ENCODE results near the gene VMAC.
"Not testable (repeated sequence)": the region's sequence is repeated elsewhere in the genome, so short reads cannot be mapped to it uniquely, and the experiment has no call there.

VMAC gene

DNA sequence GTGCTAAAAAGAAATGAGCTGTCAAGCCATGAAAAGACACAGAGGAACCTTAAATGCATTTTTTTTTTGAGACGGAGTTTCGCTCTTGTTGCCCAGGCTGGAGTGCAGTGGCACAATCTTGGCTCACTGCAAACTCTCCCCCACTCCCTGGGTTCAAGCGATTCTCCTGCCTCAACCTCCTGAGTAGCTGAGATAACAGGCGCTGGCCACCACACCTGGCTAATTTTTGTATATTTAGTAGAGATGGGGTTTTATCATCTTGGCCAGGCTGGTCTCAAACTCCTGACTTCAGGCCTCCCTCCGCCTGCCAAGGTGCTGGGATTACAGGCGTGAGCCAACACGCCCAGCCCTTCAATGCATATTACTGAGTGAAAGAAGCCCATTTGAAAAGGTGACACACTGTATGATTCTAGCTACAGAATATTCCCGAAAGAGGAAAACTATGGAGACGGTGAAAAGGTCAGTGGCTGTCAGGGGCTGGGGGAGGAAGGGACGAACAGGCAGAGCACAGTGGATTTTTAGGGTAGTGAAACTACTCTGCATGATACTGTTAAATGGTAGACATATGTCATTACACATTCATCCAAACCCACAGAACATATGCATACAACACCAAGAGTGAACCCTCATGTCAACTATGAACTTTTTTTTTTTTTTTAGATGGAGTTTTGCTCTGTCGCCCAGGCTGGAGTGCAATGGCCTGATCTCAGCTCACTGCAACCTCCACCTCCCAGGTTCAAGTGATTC, 20.4 kb upstream of the VMAC start:
- DNase-seq, result not testable (repeated sequence)

- no peak for DNase-seq
Observed at GRCh38 chr19:5889288-5889971, 15.2 kb upstream of the VMAC start.

- DNase-seq, result no peak
Observed at GRCh38 chr19:5890099-5890498, 14.6 kb upstream of the VMAC start.

GRCh38 chr19:5891572-5891937, 13.1 kb upstream of the VMAC start:
- no peak for DNase-seq

- peak; percentile 25 for DNase-seq
Observed at GRCh38 chr19:5891938-5892771, 12.5 kb upstream of the VMAC start.

DNA sequence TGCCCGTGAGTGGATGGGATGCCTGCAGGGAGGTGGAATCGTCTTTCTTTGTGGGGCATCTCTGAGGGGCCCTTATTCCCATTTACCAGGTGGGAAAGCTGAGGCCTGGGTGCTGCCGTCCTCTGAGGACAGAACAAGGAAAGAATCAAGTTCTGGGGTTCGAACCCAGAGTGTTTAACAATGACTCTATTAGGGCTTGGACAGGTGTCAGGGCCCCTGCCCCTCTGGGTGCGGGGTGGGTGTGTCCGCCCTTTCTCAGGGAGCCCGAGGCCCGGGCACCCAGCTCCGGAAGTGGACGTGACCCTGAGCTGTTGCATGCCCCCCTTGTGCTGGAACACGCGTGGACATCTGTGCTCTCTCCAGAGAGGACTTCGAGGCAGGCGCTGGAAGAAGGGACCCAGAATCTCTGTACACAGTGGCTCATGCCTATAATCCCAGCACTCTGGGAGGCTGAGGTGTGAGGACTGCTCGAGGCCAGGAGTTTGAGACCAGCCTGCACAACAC, 11.8 kb upstream of the VMAC start:
- no peak for DNase-seq

GRCh38 chr19:5893296-5893903, 11.3 kb upstream of the VMAC start:
- DNase-seq, result no peak

GRCh38 chr19:5893907-5894703, 10.6 kb upstream of the VMAC start:
- no peak for DNase-seq

DNA sequence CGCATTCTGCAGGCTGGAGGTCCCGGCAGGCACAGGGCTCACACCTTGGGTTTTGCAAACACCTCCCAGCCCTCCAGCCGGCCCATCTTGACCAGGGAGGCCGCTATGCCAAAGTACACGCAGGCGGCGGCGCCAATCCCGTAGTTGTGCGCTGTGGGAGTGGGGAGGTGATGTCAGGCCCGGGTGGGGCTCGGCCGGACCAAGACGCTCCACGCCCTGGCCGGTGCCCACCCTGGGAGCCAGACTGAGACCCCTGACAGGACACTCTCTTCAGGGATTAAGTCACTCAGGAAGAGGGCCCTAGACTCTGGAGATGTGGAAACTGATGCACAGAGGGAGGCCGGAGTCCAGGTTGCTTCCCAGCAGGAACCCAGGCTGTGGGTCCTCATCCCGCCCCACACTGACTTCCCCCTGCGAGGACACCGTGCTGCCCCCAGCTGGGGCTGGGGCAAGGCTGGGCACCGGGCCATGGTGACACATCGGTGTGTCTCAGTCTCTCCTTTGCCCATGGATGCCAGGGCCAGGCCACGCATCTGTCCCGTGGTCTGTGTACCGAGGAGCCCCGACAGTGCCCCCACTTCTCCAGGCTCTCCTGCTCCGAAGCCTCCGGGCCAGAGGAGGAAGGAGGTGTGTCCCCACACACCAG, 9.8 kb upstream of the VMAC start:
- DNase-seq, result no peak

DNA sequence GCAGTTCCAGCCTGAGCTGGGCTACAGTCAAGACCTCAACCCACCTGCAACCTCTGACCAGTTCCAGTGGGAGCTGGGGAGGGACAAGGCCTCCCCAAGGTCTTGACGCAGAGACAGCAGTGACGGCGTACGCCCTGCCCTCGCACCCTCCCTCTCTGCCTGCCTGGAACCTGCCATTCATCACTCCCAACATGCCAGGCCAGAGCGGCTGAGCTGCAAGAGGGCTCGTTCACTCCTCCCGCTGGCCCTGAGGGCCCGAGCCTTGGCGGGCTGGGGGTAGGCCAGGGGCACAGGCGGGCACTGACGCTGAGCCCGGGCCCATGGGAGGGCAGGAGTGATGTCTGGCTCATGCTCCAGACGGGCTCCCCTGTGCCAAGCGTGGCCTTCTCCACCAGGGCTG, 9.3 kb upstream of the VMAC start:
- DNase-seq, result no peak

GRCh38 chr19:5895890-5896289, 8.8 kb upstream of the VMAC start:
- DNase-seq, result no peak

GRCh38 chr19:5896365-5897076, 8.2 kb upstream of the VMAC start:
- DNase-seq, result no peak

DNA sequence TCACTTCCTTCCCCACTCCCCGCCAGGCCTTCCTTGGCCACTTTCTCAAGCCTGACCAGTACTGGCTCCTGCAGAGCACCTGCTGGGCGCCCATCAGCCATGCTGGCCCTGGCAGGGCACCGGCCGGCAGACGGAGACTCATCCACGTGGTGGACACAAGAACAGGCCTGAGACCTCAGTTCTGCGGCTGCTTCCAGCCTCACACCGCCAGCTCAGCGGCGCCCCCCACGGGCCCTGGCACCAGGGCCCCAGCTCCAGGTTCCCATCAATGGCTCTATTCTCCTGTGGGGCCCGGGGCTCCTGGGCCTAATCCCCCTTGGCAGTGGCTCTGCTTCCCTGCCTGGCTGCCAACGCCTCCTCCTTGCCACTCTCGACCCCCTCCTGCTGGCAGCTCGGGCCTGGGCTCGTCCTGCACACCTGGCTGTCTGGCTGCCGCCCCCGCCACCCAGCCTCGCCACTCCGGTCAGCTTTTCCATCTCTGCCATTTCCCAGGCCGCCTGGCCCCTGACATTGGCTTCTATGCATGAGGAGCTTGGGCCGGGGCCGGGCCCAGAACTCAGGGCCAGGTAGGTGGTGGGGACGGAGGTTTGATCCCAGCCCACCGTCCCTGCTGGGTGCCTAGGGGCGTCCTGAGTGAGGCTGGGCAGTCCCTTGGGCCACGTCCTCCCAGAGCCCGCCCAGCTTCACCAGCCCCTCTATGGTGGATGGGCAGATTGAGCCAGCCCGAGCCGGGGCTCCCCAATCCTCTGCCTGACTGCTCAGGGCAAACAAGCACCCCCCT, 7.3 kb upstream of the VMAC start:
- DNase-seq, result no peak

DNA sequence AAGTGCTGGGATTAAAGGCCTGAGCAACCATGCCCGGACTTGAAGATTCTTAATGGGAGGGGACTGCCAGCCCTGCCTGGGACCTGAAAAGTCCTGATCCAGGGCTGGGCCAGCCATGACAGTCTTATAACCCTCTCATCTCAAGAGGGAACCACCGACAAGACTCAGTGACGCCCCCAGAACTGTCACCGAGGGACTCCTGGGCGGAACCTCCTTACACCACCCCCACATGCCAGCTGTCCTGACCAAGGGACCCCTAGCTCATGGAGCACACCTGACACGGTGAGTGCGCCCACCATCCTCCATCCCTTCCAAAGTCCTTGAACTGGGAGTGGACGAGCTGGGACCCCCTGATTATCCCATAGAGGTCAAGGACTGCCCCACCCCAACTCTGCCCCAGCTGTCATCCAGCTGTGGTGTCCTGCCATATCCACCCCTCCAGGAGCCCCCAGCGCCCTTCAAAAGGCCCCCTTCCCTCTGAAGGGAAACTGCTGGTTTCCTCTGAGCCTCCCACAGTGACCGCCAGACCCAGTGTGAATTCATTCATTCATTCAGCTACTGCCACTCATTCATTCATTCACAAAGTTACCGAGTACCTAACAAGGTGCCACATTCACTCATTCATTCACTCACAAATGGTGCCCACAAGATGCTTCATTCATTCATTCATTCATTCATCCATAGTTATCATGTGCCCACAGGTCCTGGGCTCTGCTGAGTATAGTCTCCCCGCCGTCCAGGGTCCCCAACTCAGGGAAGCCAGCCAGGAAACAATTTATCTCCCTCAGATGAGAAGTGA, 4.7 kb upstream of the VMAC start:
- no peak for DNase-seq

DNA sequence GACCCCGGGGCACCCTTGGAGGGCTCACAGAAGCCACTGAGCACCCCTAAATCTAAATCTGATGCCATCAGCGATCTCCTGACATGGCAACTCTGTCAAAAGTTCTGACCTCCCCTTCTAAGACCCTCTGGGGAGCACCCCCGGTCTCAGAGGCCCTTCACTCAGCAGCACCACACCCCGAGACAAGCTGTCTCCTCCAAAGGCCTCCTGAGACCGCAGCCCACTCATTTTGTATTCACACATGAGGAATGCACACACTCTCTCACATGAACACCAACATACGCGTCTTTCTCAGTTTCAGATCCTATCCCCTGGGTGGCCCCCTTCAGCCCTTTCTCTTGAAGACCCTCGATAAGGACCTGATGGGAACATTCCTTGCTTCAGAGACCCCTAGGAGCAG, 3.7 kb upstream of the VMAC start:
- DNase-seq, result no peak

DNA sequence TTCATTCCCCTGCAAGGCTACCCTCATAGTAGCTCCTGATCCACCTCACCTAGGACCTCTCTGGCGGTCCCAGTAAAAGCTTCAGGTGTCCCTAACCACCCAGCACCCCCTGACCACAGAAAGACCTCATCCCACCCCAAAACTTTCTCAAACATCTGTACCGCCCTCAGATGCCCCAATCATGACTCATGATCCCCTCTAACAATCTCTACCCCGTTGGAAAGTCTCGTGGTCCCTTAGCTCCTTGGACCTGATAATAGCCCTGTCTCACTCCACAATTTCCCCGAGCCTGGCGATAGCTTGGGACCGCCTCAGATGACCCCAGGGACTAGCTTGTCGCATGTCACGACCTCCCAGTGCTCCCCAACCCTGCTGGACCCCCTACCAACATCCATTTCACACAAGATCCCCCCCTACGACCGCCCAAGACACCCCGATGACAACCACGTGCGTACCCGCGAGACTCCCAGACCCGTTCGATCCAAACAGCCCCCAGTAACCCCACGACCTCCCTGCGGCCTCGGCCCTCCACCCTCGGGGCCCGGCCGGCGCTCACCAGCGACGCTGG, 1.5 kb upstream of the VMAC start:
- DNase-seq, result no peak

- peak; percentile 97 for DNase-seq
Observed at GRCh38 chr19:5903624-5904351, 884 bp upstream of the VMAC start, which contains the start of gene NDUFA11. NDUFA11 (minus strand) TSS chr19:5903790; CDS start chr19:5903708, 82 bp downstream.

DNA sequence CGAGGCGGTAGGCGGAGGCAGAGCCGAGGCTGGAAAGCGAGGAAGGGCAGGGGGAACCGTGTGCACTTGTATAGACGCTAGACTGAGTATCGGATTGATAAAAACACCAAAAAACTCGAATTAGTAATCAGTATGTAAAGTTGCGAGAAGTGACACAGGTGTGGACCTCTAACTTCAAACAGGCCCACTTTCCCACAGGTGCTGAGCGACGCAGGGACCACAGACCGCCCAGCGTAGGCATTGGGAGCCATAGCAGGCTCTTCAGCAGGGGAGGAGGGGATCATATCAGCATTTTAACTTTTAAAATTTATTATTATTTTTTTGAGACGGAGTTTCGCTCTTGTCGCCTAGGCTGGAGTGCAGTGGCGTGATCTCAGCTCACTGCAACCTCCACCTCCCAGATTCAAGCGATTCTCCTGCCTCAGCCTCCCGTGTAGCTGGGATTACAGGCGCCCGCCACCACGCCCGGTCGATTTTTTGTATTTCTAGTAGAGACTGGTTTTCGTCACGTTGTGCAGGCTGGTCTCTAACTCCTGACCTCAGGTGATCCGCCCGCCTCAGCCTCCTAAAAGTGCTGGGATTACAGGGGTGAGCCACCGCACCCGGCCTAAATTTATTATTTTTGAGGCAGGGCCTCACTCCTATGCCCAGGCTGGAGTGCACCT, 574 bp downstream of the VMAC start:
- no peak for DNase-seq

Measured in activated CD4-positive, alpha-beta T cell treated with anti-CD3 and anti-CD28 coated beads, Interleukin-10, Interleukin-2, amounts not matched to agents 100 ng/mL and 50 ng/mL, durations not matched to agents 16 hours and 8 hours (primary cell).